Measurements from ENCODE around the gene TNFRSF25. TPM values are rescaled to one million over a fixed set of nuclear protein-coding genes. Genes with fewer than 3 reads are reported as not detected.

TNFRSF25 gene
- total RNA-seq, 4 donors from 2014 or later, result 2.1 to 11.5 (median 5.7) TPM

DNA sequence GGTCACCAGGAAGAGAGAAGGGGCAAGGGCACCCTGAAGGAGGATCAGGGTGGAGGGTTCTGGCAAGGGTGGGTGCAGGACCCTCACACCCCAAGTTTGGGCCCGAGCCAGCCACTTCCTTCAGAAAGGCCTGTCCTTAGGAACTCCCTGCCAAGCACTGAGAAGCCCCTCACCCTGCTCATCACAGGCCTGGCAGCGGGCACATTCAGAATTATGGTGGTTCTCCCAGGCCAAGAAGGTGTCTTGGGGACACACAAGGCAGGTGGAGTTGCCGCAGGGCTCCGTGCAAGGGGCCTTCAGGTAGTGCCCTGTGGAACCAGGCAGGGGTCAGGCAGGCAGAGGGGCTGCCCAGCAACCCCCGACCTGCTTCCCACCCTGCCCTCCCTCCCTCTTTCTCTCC, 1.1 kb downstream of the TNFRSF25 start:
- no peak for TF ChIP-seq CTCF (IDR thresholded peaks at IDR 0.05; ENCODE audit: low read depth)

DNA sequence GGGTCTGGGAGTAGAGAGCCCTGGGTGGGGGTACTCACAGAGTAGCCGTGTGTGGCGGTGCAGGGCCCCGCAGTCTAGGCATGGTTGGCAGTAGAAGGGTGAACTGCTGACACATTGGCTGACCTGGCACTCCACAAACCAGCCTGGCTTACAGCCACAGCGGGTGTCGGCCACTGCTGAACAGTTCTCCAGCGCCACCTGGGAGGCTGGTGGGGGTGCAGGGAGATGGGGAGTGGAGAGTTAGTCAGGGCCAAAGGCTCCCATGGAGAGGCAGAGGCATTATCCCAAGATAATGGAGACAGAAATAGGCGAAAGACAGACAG, 1.5 kb downstream of the TNFRSF25 start:
- TF ChIP-seq CTCF (IDR thresholded peaks at IDR 0.05; ENCODE audit: low read depth), result no peak

DNA sequence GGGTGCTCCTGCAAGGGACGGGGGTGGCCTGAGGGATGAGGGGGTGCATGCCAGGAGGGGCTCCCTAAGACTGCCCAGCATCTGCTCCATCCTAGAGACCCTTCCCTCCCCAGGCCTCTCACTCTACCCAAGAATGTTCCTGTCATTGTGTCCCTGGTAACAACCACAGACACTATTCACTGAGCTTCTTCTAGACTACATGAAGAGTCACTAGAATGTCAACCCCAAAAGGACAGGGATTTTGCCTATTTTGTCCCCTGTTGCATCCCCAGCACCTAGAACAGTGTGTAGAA, 2.9 kb downstream of the TNFRSF25 start:
- no peak for TF ChIP-seq CTCF (IDR thresholded peaks at IDR 0.05; ENCODE audit: low read depth)

DNA sequence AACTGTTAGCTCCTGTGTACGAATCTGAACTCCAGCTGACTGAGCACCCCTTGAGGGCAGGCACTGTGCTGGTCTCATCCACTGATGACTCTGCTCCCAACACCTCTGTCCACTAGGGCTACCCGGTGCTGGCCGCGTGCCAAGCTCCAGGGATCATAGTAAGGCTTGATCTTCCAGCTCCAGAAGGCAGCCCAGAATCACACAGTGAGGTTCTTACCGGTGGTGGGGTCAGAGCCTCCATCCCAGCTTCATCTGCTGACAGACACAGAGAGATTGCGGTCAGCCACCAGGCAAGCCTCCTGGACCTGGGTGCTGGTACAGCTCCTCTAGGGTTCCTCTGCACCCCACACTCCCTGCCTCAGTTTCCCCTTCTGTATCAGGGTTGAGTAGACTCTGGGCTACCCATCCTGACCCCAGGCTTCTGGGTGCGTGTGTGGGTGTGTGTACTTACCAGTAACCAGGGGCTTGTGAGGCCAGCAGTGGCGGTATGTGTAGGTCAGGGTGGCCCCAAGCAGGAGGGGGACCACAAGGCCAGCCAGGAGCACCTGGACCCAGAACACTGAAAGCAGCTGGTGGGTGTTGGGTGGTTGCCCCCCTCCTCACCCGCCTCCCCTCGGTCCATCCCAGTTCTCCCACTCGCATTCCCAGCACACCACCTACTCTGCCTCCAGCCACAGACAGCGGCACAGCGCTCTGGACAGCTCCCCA, 3.4 kb downstream of the TNFRSF25 start:
- TF ChIP-seq CTCF (IDR thresholded peaks at IDR 0.05; ENCODE audit: low read depth), result no peak

DNA sequence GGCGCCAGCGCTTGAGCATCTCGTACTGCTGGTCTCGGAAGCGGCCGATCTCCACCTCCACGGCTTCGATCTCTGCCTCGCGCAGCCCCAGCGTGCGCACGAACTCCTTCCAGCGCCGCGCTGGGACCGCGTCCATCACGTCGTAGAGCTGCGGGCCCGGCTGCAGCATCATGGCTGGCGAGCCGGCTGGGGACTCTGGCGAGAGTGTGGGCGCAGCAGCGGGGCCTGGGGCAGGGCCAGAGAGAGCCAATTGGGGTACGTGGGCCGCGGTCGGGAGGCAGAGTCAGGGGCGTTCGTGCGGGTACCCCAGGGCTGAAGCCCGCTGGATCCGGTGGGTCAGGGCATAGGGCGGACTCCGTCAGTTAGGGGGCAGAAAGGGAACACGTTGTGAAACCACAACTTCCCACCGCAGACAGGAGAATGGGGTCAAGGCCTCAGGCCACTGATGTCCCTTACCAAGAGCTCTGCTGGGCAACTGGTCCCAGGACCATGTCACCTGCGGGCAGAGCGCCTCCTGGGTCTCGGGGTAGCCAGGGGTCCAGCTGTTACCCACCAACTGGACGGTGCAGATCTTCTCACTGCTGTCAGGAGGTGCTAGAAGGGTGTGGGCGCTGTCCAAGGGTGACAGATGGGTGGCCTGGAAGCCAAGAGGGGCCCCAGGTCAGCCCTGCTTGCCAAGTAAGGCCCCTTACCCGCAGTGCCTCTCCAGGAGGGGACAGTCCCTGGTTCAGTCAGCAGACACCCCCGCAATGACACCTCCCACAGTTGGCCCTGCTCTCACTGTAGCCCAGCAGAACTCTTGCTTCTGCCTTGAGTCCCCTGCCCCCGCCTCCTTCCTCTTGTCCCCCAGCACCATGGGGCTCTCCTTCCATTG, 4.2 kb downstream of the TNFRSF25 start:
- no peak for TF ChIP-seq CTCF (IDR thresholded peaks at IDR 0.05; ENCODE audit: low read depth)

GRCh38 chr1:6461051-6461530, 4.9 kb downstream of the TNFRSF25 start:
- TF ChIP-seq CTCF (IDR thresholded peaks at IDR 0.05; ENCODE audit: low read depth), result no peak

GRCh38 chr1:6460301-6461050, 5.5 kb downstream of the TNFRSF25 start:
- no peak for TF ChIP-seq CTCF (IDR thresholded peaks at IDR 0.05; ENCODE audit: low read depth)
